Activated T-helper 1 cell treated with anti-CD3 and anti-CD28 coated beads, Interleukin-12 subunit alpha, Interleukin-12 subunit beta, Interleukin-2, Interleukin-4 antibody, amounts not matched to agents 30 ng/mL and 10 ng/mL and 1 ng/mL, durations not matched to agents 14 hours and 24 hours and 36 hours (primary cell): ENCODE measurements around the gene CEND1. TPM values are rescaled to one million over a fixed set of nuclear protein-coding genes. Genes with fewer than 3 reads are reported as not detected.
"Not testable (repeated sequence)": the region's sequence is repeated elsewhere in the genome, so short reads cannot be mapped to it uniquely, and the experiment has no call there.

Source experiments
- DNase-seq: peaks from one replicate; pipeline ENCODE4 v3.0.0; 2021; ENCODE audit warnings: low spot score
- H3K27ac Mint-ChIP-seq: one replicate; pipeline ENCODE4 v1.8.0; 2021; ENCODE audit warnings: mild to moderate bottlenecking, mixed read lengths
- H3K27me3 Mint-ChIP-seq: one replicate; pipeline ENCODE4 v1.8.0; 2022; ENCODE audit warnings: mild to moderate bottlenecking, moderate library complexity, mixed read lengths; ENCODE audit not compliant: insufficient read depth
- H3K36me3 Mint-ChIP-seq: one replicate; pipeline ENCODE4 v1.8.0; 2021; ENCODE audit warnings: low read depth, mixed read lengths
- H3K4me1 Mint-ChIP-seq: one replicate; pipeline ENCODE4 v1.8.0; 2021; ENCODE audit warnings: low read depth, mixed read lengths
- H3K4me3 Mint-ChIP-seq: one replicate; pipeline ENCODE4 v1.8.0; 2021; ENCODE audit warnings: mild to moderate bottlenecking, moderate library complexity, mixed read lengths
- H3K9me3 Mint-ChIP-seq: one replicate; pipeline ENCODE4 v1.8.0; 2021; ENCODE audit warnings: mixed read lengths
- intact Hi-C: fragments of 100-400 bp; cut with micrococcal nuclease; formaldehyde crosslinking; loops from one replicate; pipeline ENCODE4 v1.15.1; 2024
- total RNA-seq: library from RNA; stranded (reverse); gene quantifications from 2 replicates; pipeline ENCODE4 v1.2.3, GENCODE V29; 2022

Gene CEND1
- total RNA-seq, 1 donor from 2014 or later = 7.1 TPM

- Mint-ChIP-seq H3K36me3 (peaks cover 36% of the 10 kb centered on the region), H3K27ac (peak overlapping the region; percentile 55), H3K4me3 (no peak overlapping the region), H3K4me1 (peaks cover 14% of the 10 kb centered on the region), H3K27me3 (no peaks in the 10 kb centered on the region), H3K9me3 (no peaks in the 10 kb centered on the region)
- DNase-seq = no peak
- intact Hi-C loops = no loop called here
Measured at GRCh38 chr11:762421-763072, 27.3 kb downstream of the CEND1 start.

- H3K4me3 Mint-ChIP-seq = no peak overlapping the region
- intact Hi-C loops = no loop called here
- DNase-seq = no peak
- H3K4me1 Mint-ChIP-seq = peaks cover 10% of the 10 kb centered on the region
- no peak overlapping the region for H3K27ac Mint-ChIP-seq
- H3K9me3 Mint-ChIP-seq = no peaks in the 10 kb centered on the region
- no peaks in the 10 kb centered on the region for H3K27me3 Mint-ChIP-seq
- peaks cover 44% of the 10 kb centered on the region for H3K36me3 Mint-ChIP-seq
Measured at GRCh38 chr11:761526-762108, 28.3 kb downstream of the CEND1 start.

- Mint-ChIP-seq H3K4me3 (no peak overlapping the region), H3K4me1 (peaks cover 7% of the 10 kb centered on the region), H3K27me3 (no peaks in the 10 kb centered on the region), H3K27ac (no peak overlapping the region), H3K36me3 (peaks cover 36% of the 10 kb centered on the region), H3K9me3 (no peaks in the 10 kb centered on the region)
- intact Hi-C loops = no loop called here
- no peak for DNase-seq
Measured at GRCh38 chr11:760236-760635, 29.7 kb downstream of the CEND1 start.

- Mint-ChIP-seq H3K36me3 (peaks cover 5% of the 10 kb centered on the region), H3K9me3 (no peaks in the 10 kb centered on the region), H3K27me3 (no peaks in the 10 kb centered on the region), H3K27ac (no peak overlapping the region), H3K4me1 (peaks cover 29% of the 10 kb centered on the region), H3K4me3 (peak overlapping the region; percentile 74)
- intact Hi-C loops = no loop called here
- DNase-seq = no peak
Measured at GRCh38 chr11:749731-750130, 40.2 kb downstream of the CEND1 start.

GRCh38 chr11:748007-748359 lies 41.9 kb downstream of the CEND1 start:
- H3K27ac Mint-ChIP-seq = peak overlapping the region; percentile 64
- peaks cover 5% of the 10 kb centered on the region for H3K36me3 Mint-ChIP-seq
- no peak for DNase-seq
- intact Hi-C loops = loop anchor here (1.0 kb wide), 1 partner anchor 29 kb away; the partner anchor contains the start of gene GATD1
- H3K27me3 Mint-ChIP-seq = no peaks in the 10 kb centered on the region
- H3K9me3 Mint-ChIP-seq = no peaks in the 10 kb centered on the region
- peak overlapping the region; percentile 90 for H3K4me3 Mint-ChIP-seq
- H3K4me1 Mint-ChIP-seq = peaks cover 29% of the 10 kb centered on the region

- Mint-ChIP-seq H3K27ac (peak within 1 kb of the TSS; percentile 90), H3K27me3 (no peaks in the 10 kb centered on the region), H3K36me3 (peaks cover 2% of the 10 kb centered on the region), H3K9me3 (no peaks in the 10 kb centered on the region), H3K4me1 (peaks cover 25% of the 10 kb centered on the region), H3K4me3 (peak within 1 kb of the TSS; percentile 91)
- intact Hi-C loops = loop anchor here (1.0 kb wide), 5 partner anchors 19 to 62 kb away; partner anchors contain the start of genes DEAF1, GATD1, RPLP2 and TMEM80
- peak; percentile 88 for DNase-seq
Measured at GRCh38 chr11:747158-748006, 42.5 kb downstream of the CEND1 start, which contains the start of gene TALDO1. TSS of gene TALDO1 (plus strand) at chr11:747464. CDS start at chr11:747482, 18 bp downstream.

GRCh38 chr11:746289-747157 lies 43.4 kb downstream of the CEND1 start:
- intact Hi-C loops = loop anchor here (1.0 kb wide), 4 partner anchors 18 to 63 kb away; partner anchors contain the start of genes DEAF1, RPLP2 and TMEM80
- Mint-ChIP-seq H3K4me3 (peak overlapping the region; percentile 91), H3K4me1 (peaks cover 23% of the 10 kb centered on the region), H3K27me3 (no peaks in the 10 kb centered on the region), H3K36me3 (peaks cover 2% of the 10 kb centered on the region), H3K9me3 (no peaks in the 10 kb centered on the region), H3K27ac (peak overlapping the region; percentile 90)
- DNase-seq = peak; percentile 12

GRCh38 chr11:745428-745827 lies 44.5 kb downstream of the CEND1 start:
- Mint-ChIP-seq H3K36me3 (peaks cover 2% of the 10 kb centered on the region), H3K27me3 (peaks cover 2% of the 10 kb centered on the region), H3K27ac (no peak overlapping the region), H3K9me3 (no peaks in the 10 kb centered on the region), H3K4me3 (peak overlapping the region; percentile 7), H3K4me1 (peaks cover 23% of the 10 kb centered on the region)
- DNase-seq = no peak
- intact Hi-C loops = no loop called here

GRCh38 chr11:742571-743201 lies 47.2 kb downstream of the CEND1 start:
- H3K27ac Mint-ChIP-seq = no peak overlapping the region
- no peak overlapping the region for H3K4me3 Mint-ChIP-seq
- H3K9me3 Mint-ChIP-seq = no peaks in the 10 kb centered on the region
- no peaks in the 10 kb centered on the region for H3K36me3 Mint-ChIP-seq
- peaks cover 8% of the 10 kb centered on the region for H3K4me1 Mint-ChIP-seq
- H3K27me3 Mint-ChIP-seq = peaks cover 12% of the 10 kb centered on the region
- intact Hi-C loops = no loop called here
- no peak for DNase-seq

- intact Hi-C loops = no loop called here
- Mint-ChIP-seq H3K27ac (no peak overlapping the region), H3K9me3 (no peaks in the 10 kb centered on the region), H3K27me3 (peaks cover 12% of the 10 kb centered on the region), H3K4me3 (no peak overlapping the region), H3K36me3 (no peaks in the 10 kb centered on the region), H3K4me1 (peaks cover 14% of the 10 kb centered on the region)
- no peak for DNase-seq
Measured at GRCh38 chr11:742156-742546, 47.7 kb downstream of the CEND1 start.

- H3K4me1 Mint-ChIP-seq, intact Hi-C loops, DNase-seq, H3K27ac Mint-ChIP-seq, H3K9me3 Mint-ChIP-seq, H3K36me3 Mint-ChIP-seq: not testable (repeated sequence)
- peaks cover 13% of the 10 kb centered on the region for H3K27me3 Mint-ChIP-seq
- peak overlapping the region; percentile 60 for H3K4me3 Mint-ChIP-seq
Measured at GRCh38 chr11:737899-738298, 52.0 kb downstream of the CEND1 start.

GRCh38 chr11:737366-737765 lies 52.5 kb downstream of the CEND1 start:
- peak overlapping the region; percentile 60 for H3K4me3 Mint-ChIP-seq
- H3K27ac Mint-ChIP-seq = no peak overlapping the region
- peaks cover 10% of the 10 kb centered on the region for H3K4me1 Mint-ChIP-seq
- H3K9me3 Mint-ChIP-seq = no peaks in the 10 kb centered on the region
- peaks cover 13% of the 10 kb centered on the region for H3K27me3 Mint-ChIP-seq
- intact Hi-C loops = no loop called here
- DNase-seq = no peak
- H3K36me3 Mint-ChIP-seq = no peaks in the 10 kb centered on the region
